HK-2 (cell line): ENCODE data around the gene SNX15.
"Not testable (repeated sequence)": the region's sequence is repeated elsewhere in the genome, so short reads cannot be mapped to it uniquely, and the experiment has no call there.

Experiments
- DNase-seq: peaks from one replicate; pipeline ENCODE4 v3.0.0-alpha.2; 2018; ENCODE audit not compliant: unreplicated experiment

Gene SNX15

GRCh38 chr11:65027213-65028067, at the start of gene SNX15:
Gene SNX15 (plus strand): TSS chr11:65027439. CDS start chr11:65027538, 99 bp downstream.
- peak; percentile 85 for DNase-seq

- DNase-seq = not testable (repeated sequence)
Observed at GRCh38 chr11:64983339-64983738, 43.9 kb upstream of the SNX15 start.

- no peak for DNase-seq
Observed at GRCh38 chr11:64987998-64988854, 39.0 kb upstream of the SNX15 start.

GRCh38 chr11:64989416-64989815, 37.8 kb upstream of the SNX15 start:
- DNase-seq = no peak

- DNase-seq = no peak
Observed at GRCh38 chr11:64990222-64990923, 36.9 kb upstream of the SNX15 start.

GRCh38 chr11:64994318-64994717, 32.9 kb upstream of the SNX15 start:
- no peak for DNase-seq

- no peak for DNase-seq
Observed at GRCh38 chr11:64996327-64996709, 30.9 kb upstream of the SNX15 start.

GRCh38 chr11:64996710-64997380, 30.4 kb upstream of the SNX15 start, which contains the start of gene BATF2:
Gene BATF2 (minus strand): TSS chr11:64996971. CDS start chr11:64996914, 57 bp downstream.
- DNase-seq = peak; percentile 54

- DNase-seq = no peak
Observed at GRCh38 chr11:64998141-64998540, 29.1 kb upstream of the SNX15 start.

GRCh38 chr11:64998690-64999431, 28.4 kb upstream of the SNX15 start:
- no peak for DNase-seq

- no peak for DNase-seq
Observed at GRCh38 chr11:64999478-64999877, 27.8 kb upstream of the SNX15 start.

- DNase-seq = no peak
Observed at GRCh38 chr11:65002706-65003105, 24.5 kb upstream of the SNX15 start.

GRCh38 chr11:65003282-65003681, 24.0 kb upstream of the SNX15 start:
- no peak for DNase-seq

GRCh38 chr11:65003968-65004367, 23.3 kb upstream of the SNX15 start:
- DNase-seq = not testable (repeated sequence)

- no peak for DNase-seq
Observed at GRCh38 chr11:65008016-65008415, 19.2 kb upstream of the SNX15 start.

- DNase-seq = no peak
Observed at GRCh38 chr11:65008873-65009272, 18.4 kb upstream of the SNX15 start.

GRCh38 chr11:65013130-65013887, 13.9 kb upstream of the SNX15 start:
- peak; percentile 84 for DNase-seq

GRCh38 chr11:65013888-65014725, 13.1 kb upstream of the SNX15 start, which contains the start of gene ARL2:
Gene ARL2 (plus strand): TSS chr11:65014160. CDS start chr11:65014208, 48 bp downstream.
- peak; percentile 84 for DNase-seq

GRCh38 chr11:65014726-65015227, 12.5 kb upstream of the SNX15 start:
- no peak for DNase-seq
